Activated naive CD4-positive, alpha-beta T cell (primary cell): ENCODE measurements around the gene FLT1.

Source experiments
- DNase-seq, 4 experiments: peaks; one replicate each; lab custom pipeline; 2025; lab: John Stamatoyannopoulos, UW

Gene FLT1

DNA sequence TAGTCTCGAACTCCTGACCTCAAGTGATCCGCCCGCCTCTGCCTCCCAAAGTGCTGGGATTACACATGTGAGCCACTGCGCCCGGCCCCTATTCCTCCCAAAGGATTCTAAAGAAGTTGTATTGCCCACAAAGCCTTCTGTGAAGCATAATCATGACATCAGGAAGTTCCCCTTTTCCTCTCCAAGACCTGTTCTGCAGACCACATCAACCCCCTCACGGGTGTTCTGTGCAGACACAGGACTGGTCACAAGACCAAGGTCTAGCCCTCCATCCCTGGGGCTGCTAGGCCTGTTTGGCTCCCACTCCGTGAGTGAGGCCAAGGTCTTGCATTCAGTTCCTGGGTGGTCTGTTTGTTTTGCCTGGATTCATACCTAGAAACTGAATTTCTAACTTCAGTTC lies 178.1 kb downstream of the FLT1 start:
- no peak for DNase-seq

DNA sequence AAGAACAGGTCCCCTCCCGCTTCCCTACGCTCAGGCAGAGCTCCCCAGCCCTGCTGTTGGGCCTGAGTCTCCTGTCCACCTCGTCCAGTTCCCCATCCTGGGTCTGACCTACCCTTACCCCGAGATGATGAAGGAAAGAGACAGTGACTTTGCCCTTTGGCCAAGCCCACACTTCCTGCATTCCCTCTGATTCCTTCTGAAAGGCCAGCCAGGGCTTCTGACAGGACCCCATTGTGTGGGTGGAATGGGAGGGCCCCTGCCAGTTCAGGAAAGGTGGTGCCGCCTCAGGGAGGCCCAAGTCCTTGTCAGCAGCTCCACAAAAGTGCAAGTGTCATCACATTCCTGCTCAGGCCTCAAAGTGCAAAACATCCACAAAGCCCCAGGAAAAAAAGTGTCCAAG lies 178.8 kb downstream of the FLT1 start:
- DNase-seq = no peak

DNA sequence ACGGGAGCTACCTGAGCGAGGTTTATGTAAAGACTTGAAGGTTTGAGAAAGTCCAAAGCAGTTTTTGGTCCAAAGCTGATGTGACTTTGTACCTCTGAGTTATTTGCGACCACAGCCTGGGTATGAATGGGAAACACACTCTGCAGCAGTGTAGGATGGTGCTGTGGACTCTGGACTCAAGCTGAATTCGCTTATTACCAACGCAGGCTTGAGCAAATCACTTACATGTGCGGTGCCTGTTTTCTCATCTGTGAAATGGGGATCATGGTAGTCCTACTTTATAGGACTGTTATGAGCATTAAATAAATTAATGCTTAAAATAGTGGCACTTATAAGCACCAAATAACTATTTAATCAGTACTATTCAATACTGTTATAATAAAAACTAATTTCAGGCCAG lies 180.0 kb downstream of the FLT1 start:
- DNase-seq = no peak

DNA sequence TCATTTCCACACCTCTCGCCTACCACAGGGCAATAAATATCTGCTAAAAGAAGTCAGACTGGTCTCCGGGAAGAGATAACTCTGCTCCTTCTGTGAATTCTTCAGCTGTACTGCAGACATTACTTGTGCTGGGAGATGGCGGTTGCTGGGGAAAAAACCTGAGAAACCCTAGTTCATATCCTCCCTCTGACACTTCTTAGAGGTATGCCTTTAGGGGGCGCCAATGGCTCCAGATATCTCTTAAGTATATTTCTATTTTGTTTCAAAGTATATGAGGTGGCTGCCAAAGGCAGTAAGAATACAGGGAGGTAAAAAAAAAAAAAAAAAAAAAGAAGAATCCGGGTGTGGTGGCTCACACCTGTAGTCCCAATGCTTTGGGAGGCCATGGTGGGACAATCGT lies 181.3 kb downstream of the FLT1 start:
- no peak for DNase-seq

DNA sequence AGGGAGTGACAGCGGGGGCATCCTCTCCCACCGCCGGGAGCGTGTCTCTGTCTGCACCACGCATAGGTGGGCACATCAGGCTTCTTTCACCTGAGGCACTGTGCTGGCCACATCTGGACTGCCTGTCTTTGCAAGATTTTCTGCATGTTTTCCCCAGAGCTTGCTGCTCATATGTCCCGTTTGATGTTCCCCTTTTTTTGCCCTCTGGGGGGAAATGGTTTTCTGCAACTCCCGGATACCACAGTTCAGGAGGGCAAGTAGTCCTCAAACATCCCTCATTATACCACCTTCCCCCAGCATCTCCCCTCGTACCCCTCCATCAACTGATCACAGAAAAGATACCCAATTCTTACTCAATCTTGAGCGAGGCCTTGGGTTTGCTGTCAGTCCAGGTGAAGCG lies 188.6 kb downstream of the FLT1 start:
- DNase-seq = no peak

DNA sequence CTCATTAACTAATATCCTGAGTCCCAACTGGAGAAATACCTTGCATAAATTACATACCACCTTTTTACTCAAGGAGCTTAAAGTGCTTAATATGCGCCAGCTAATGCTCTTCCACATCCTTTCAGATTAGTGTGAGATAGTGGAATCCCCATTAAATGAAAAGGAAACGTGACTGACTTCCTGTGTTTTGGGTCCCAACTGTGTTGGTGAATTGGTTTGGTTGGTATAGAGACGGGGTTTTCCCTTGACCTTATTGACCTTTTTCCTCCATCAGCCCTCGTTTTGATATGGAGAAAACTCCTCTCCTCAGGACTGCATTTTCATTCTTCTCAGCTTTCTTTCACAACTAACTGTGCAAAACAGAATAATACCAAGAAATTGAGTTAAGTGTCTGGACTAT lies 193.1 kb downstream of the FLT1 start:
- DNase-seq = no peak

DNA sequence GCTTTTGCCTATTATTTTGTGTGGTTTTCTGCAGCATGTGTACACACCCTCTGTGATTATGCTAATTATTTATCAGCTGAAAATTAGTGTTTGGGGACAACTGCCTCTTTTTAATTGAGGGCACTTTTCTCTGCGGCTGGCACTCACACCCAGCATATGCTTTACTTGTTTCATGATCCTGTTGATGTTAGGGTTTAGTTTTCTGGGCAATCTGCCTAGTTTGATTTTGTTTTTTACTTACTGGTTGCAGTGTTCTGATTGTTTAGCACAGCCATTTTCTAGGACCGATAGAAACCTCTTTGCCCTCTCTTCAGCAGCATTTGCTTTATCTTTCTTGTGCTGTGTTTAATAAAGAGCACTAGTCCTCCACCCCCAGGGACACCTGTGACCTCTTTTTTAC lies 195.0 kb downstream of the FLT1 start:
- DNase-seq = no peak

DNA sequence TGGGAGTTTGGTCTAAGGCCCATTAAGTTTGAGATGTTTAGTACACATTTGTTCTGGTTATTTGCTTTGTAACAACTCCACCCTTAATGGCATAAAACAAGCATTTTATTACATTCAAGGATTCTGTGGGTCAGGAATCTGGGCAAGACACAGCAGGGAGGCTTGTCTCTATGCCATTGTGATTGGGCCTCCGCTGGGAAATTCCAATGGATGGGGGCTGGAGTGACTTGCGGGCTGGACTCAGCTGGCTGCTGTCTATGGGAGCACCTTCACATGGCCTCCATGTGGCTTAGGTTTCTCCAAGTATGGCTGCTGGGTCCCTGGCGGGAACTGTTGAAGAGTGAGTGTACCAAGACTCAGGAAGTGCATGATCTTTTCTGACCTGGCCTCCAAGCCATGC lies 197.6 kb downstream of the FLT1 start:
- DNase-seq = no peak

DNA sequence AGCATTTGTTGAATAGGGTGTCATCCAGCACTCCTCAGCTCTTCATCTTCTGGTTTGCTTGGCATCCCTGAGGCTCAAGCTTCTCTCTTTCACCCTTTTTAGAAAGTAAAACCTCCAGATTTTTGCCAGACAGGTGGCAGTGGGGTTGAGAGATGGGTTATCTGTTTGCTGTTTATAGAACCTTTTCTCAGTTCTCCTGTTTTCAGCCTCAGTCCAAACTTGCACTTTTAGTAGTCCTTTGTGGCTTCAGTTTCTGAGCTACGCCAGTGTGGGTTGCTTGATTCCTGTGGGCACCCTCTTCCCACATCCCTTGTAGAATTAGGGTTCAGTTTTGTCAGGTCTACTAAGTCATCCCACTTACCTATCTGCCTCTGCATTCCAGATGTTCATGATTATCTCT lies 208.7 kb downstream of the FLT1 start:
- DNase-seq = no peak

DNA sequence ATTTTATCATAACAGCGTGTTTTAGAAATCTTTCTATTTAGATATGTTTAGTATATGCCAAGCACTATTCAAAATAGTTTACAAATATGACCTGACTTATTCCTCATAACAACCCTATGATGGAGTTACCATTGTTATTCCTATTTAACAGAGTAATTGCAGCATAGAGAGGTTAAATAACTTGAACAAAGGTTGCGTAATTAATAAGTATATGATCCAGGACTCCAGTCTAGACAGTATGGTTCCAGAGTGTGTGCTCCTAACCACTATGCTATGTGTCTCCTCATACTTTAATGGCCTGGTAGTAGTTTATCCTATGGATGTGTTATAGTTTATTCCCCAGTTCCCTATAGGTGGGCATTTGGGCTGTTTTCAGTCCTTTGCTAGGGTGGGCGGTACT lies 211.3 kb downstream of the FLT1 start:
- DNase-seq = no peak

DNA sequence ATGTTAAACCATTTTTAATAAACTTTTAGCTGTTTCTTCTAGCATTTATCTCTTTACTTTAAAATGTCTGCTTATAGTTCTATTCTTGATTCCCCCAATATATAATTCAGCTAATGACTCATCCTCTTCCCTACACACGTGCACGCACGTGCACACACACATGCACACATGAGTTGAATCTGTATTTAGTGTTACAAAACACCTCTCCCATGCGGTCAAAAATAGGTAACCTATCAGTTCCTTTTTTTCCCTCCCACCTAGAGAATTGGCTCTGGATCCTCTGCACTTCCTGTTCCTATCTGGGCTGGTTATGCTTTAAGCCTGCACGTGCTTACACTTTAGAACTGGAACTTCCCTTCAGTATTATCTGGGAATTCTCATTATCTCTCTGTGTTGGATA lies 212.5 kb downstream of the FLT1 start:
- DNase-seq = no peak

DNA sequence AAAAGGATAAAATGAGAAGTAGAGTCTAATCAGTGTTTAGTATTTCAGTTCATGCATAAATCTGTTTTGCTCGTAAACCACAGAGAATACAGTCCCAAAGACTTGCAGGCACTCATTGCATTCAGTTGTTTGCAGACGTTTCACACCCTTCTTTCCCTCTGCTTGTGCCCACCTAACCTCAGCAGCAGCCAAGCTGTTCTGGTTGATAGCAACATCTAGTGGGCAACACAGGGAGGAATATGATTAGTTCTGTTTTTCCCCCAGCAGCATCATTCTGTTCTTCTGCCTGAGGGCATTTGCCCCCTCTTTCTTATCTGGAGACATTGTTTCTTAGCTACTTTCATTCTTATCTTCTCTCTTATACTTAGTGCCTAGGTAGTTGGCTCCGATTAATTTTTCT lies 221.0 kb downstream of the FLT1 start:
- DNase-seq = no peak

DNA sequence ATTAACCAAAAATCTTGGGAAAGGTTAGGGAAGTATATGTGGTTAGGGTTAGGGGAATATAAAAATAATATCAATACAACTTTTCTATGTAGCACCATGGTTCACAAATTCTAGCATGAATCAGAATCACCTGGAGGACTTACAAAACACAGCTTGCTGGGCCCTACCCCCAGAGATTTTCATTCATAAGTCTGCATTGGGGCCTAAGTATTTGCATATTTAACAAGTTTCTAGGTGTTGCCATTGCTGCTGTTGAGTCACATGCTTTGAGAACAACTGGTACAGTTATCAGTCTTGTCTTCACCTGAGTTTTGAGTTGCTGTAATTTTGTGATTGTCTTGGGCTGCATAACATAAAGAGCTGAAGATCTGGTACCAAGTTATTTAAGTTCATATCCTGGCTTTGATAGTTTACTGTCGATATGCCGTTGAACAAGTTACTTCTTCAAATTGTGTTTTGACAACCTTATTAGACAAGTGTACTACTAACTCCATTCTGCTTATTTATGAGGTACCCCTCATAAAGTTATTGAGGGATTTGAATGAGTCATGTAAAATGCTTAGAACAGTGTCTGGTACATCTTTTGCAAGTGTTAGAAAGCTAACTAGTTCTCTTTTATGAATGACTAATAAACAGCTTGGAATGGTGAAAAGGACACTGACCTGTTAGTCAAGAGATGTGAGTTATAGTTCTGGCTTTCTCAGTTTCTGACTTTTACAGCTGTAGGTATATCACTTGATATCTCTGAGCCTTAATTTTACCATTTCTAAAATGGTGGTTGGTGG lies 223.7 kb downstream of the FLT1 start:
- DNase-seq = no peak

DNA sequence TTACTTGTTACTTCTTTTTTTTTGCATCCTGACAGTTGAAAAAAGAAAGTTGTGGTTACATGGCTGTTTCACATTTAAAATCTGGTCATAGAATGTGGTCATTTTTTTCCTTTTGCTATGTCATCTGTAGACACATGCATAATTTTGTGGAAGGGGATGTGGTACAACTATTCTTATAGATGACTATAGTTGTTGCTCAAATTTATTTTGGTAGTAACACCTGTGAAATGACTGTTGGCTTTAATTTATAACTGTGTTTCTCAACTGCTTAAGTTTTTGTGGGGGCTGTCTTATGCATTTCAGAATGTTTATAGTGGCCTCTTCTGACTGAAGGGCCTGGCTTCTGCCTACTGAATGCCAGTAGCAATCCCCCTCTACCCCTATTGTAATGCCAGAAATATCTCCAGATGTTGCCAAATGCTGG lies 226.1 kb downstream of the FLT1 start:
- no peak for DNase-seq

DNA sequence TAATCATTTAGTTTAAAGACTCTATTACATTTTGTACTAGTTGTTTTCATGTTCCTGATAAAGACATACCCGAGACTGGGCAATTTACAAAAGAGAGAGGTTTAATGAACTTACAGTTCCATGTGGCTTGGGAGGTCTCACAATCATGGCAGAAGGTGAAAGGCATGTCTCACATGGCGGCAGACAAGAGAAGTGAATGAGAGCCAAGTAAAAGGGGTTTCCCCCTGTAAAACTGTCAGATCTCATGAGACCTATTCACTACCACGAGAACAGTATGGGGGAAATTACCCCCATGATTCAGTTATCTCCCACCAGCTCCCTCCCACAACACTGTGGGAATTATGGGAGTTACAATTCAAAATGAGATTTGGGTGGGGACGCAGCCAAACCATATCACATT lies 227.4 kb downstream of the FLT1 start:
- DNase-seq = no peak

DNA sequence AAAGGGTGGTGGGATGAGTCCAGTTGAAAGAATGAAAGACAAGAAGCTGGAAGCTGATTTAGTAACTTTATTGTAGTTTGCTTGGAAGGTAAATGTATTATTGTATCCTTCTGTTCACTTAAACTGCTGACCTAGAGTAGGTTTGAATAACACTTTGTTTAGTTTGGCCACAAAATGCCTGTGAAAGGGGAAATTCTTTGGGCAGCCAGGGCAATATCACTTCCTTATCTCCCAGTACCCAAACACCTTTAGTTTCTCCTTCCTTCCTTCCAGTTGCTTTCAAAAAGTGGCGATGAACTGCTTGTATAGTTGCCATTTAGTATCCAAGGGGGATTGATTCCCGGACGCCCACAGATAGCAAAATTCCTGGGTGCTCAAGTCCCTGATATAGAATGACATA lies 236.5 kb downstream of the FLT1 start:
- DNase-seq = no peak

DNA sequence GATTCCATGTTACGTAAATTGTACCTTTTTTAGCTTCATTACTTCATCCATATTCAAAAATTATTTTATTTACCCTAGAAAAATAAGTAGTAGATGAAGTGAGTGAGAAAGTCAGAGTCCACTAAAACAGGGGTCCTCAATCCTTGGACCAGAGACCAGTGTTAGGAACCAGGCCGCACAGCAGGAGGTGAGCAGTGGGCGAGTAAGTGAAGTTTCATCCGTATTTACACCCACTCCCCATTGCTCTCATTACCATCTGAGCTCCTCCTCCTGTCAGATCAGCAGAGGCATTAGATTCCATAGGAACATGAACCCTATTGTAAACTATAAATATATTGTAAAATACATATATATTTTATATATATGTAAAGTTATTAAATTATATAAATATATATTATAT lies 237.6 kb downstream of the FLT1 start:
- no peak for DNase-seq

DNA sequence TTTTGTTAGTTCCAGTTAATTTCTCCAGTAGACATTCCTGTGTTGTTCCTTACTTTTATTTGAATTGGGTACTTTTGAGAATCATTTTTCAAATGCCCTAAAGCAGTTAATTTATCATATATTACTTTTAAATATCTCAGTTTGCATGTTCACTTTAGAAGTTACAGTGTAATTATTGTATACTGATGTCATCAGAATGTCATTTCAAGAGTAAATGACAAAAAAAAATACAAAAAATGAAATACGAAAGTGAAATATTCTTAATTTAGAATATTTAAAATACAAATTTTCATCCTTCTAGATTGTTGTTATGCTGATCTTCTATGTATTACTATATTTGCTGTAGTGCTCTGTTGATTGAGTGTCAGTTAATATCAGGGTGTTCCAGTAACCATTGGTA lies 242.4 kb downstream of the FLT1 start:
- no peak for DNase-seq

DNA sequence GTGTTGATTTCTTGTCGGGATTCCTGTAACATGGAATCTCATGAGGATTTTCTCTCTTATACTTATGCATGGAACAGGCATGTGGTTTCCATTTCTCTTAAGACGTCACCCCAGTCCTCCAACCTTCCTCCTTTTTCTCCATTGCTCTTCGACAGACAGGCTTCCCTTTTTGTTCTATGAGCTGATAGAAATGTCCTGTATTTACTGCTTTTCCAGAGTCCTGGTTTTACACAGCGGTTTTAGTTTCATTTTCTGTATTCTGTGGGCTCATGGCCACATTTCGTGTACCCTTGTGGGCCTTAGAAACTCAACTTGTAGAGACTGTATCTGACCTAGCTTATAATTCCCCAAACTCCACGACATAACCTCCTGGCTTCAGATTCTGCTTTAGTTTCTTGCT lies 243.5 kb downstream of the FLT1 start:
- no peak for DNase-seq

DNA sequence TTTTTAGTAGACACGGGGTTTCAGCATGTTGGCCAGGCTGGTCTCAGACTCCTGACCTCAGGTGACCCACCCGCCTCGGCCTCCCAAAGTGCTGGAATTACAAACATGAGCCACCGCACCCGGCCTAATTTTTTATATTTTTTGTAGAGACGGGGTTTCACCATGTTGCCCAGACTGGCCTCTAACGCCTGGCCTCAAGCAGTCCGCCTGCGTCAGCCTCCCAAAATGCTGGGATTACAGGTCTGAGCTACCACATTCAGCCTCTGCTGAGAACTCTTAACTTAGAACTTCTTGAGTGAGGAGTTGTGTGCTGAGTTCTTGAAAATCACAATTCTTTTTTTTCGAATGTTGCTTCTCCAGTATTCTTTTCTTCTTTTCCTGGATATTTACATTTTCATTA lies 244.4 kb downstream of the FLT1 start:
- no peak for DNase-seq
